NCI-H2227 treated with DMSO at 0.1 percent for 48 hours (cell line): ENCODE results near the gene WDR37.
"Not testable (repeated sequence)": the region's sequence is repeated elsewhere in the genome, so short reads cannot be mapped to it uniquely, and the experiment has no call there.

Source experiments
- DNase-seq: peaks from one replicate; lab custom pipeline; 2025; lab: John Stamatoyannopoulos, UW

The WDR37 gene

DNA sequence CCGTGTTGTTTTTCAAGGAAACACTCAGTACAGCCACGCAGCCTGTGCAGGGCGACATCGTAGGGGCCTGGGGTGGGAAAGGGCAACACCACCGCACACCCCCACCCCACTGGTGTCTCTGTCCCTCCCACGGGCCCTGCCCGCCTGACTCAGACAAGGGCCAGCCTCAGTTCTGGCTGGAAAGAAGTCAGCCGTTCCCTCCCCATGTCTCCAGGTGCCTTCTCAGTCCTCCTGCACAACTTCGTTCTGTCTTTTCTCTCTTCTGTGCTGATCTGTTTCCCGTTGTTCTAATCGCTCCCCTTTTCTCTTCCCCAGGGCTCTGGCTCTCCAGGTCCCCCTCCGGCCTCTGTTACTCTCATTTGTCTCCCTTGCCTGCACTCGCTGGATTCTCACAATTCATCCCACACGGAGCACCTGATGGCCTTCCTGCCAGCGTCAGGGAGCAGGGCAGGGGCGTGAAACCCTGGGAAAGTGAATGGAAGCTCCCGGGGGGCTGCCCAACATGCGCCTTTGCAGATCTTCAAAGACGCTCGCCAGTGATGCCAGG is 97.7 kb downstream of the WDR37 start:
- DNase-seq: no peak

DNA sequence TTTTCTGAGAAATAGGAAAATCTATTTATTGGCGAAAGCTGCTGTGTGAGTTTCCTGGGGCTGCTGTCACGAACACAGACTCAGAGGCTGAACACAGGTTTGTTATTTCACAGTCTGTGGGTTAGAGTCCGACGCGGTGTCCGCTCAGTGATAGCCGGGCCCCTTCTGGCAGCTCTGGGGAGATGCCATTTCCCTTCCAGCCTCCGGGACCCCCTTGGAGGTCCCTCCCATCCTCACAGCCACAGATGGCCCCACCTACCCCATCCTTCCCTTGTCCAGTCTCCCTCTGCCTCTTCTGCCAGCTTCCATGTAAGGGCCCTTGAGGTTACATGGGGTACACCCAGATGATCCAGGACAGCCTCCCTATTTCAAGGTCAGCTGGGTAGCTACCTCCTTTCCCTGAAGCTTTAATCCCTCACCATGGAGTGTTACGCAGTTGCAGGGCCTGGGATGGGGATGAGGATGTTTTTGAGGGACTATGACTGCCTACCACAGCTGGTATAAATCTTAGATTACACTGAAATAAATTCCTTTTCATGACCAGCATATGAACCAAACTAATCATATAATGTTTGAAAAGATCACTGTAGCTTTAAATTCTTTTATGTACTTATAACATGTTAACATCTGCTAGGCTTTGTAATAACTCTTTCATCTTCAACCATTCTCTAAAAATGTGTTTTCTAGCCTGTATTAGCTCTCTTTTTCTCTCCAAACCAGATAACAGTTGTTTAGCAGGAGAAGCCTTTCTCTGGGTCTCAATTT is 98.5 kb downstream of the WDR37 start:
- no peak for DNase-seq

GRCh38 chr10:1155791-1156615 is 99.8 kb downstream of the WDR37 start:
- DNase-seq: no peak

DNA sequence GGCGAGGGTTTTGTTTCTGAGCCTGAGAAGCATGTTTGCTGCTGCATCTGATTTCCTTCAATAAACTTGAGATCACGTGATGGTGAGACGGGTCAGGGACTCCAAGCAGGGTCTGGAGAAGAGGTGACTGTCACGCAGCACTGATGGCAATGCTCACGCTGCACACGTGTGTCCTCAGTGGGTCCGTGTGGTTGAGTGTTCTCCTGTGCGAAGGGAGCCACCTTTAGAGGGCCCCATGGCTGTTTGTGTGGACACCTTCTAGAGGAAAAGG is 100.4 kb downstream of the WDR37 start:
- DNase-seq: no peak

GRCh38 chr10:1156921-1157614 is 100.9 kb downstream of the WDR37 start:
- no peak for DNase-seq

- no peak for DNase-seq
These were observed 101.4 kb downstream of the WDR37 start for GRCh38 chr10:1157615-1157933.

DNA sequence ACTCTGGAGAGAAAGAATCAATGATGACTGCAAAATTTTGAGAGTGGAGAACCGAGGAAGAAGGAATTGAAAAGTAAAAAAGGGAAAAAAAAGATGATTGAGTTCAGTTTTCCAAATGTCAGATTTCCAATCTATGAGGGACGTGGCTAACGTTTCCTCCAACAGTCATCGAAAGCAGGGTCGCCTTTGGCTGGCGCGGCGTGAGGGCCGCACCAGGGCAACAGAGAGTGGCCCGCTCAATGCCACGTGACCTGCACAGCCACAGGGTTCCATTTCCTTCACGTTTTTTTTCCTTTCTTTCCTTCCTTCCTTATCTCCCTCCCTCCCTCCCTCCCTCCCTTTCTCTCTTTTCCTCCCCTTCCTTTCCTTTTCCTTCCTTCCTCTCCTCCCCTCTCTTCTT is 101.9 kb downstream of the WDR37 start:
- no peak for DNase-seq

DNA sequence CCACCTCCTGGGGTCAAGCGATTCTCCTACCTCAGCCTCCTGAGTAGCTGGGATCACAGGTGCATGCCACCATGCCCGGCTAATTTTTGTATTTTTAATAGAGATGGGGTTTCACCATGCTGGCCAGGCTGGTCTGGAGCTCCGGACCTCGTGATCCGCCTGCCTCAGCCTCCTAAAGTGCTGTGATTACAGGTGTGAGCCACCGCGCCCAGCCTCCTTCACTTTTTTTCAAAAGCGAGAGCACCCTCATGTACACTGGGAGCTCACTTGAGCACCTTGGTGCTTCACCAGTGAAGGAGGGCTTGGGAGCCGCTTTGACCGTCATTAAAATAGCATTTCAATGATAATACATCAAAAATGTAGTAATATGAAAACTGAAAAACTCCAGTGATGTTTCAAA is 102.4 kb downstream of the WDR37 start:
- DNase-seq: not testable (repeated sequence)

- DNase-seq: no peak
These were observed 103.2 kb downstream of the WDR37 start for GRCh38 chr10:1159131-1160061.

DNA sequence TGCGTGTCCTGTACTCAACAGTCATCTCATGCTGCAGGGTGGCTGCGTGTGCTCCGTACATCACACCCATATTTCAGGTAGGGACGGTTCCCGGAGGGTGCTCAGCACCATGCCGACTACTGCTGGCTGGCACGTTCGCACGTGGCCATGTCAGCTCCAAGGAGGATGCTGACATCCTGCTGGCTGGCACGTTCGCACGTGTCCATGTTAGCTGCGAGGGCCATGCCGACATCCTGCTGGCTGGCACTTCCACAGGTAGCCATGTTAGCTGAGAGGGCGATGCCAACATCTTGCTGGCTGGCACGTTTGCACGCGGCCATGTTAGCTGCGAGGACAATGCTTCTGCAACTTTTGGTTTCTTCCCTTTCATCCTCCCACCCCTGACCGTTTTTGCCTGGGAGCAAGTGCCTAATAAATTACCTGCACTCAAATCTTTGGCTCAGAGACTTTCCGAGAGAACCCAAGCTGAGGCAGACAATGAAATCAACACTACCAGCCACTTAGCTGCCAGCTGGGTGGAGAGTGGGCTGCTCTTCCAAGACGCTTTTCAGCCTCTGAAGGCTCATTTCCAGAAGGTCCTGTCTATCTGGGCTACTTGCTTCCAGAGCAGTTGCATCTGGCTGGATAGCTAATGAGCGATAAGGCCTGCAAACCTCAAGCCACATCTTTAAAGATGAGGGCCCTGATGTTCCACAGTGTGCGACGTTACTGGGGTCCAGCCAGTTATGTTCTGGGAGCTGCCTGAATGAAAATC is 104.6 kb downstream of the WDR37 start:
- DNase-seq: no peak

DNA sequence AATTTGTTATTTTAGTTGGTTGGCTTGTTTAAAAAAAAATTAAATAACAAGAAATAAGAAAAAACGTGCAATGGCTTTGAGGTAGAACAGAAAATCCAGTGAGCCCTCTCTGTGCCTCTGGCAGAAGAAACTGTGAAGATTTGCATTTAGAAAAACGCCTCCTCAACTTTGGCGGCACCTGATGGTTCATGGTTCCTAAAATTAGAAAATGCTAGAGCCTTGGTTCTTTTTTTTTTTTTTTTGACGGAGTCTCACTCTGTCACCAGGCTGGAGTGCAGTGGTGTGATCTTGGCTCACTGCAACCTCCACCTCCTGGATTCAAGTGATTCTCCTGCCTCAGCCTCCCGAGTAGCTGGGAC is 105.1 kb downstream of the WDR37 start:
- DNase-seq: not testable (repeated sequence)

- no peak for DNase-seq
These were observed 106.5 kb downstream of the WDR37 start for GRCh38 chr10:1162481-1163203.

GRCh38 chr10:1163204-1163660 is 107.0 kb downstream of the WDR37 start:
- no peak for DNase-seq

GRCh38 chr10:1163831-1164230 is 107.6 kb downstream of the WDR37 start:
- no peak for DNase-seq

DNA sequence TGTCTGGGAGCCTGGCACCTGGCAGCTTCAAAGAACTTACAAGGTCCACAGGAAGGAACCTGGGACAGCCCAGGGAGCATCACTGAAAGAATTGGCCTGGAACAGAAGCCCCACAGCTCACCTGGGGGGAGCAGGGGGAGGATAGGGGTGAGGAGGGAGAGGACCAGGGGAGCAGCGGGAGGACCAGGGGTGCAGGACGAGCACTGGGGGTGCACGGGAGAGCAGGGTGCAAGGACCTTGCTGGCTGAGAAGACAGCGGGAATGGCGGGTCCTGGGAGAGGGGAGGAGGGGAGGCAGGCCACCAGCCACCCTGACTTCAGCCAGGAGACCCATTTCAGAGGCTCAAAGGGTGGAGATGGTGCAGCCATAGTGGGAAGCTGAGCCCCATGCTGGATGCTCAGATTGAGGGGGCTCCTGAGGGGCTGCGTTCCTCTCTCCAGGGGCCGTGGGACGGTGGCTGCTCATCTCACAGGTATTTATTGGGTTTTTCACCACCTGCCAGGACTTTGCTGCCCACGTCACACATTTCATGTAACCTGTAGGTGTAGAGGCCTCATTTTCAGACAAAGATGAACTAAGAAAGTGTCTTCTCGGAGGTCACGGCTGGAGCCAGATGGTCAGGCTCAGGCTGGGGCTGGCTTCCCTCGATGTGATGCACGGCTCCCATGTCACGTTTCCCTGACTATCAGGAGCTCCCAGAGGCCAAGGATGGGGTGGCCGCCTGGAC is 110.1 kb downstream of the WDR37 start:
- DNase-seq: no peak

DNA sequence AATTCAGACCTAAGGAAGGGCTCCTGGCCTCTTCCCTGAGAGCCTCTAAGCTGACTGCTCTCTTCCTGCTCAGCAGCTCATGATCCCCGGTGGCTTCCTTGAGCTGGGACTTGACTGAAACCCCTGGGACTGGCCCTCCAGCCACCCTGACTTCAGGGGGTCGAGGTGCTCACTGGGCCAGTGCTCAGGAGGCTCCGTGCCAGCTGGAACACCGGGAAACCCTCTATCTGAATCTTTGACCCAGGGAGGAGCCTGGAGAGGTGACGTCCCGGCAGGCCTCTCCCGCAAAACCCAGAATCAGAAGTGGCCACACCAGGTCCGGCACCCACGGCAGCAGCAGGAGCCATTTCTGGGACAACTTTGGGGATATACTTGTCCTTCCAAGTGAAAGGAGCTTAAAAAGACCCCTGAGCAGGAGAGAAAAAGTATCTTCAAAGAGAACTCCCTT is 110.7 kb downstream of the WDR37 start:
- no peak for DNase-seq

DNA sequence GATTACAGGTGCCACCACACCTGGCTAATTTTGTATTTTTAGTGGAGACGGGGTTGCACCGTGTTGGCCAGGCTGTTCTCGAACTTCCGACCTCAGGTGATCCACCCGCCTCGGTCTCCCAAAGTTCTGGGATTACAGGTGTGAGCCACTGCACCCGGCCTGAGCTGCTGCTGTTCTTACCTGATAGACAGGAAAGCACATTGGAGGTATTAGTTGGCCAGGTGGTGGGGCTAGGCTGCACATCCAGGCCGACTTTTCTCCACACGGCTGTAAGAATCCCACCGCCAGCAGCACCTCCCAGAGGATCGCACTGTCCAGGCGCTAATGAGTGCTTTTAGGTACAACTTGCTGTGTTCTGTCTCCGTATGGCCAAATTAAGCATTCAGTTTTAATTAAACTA is 112.6 kb downstream of the WDR37 start:
- no peak for DNase-seq

GRCh38 chr10:1169186-1169885 is 113.2 kb downstream of the WDR37 start:
- no peak for DNase-seq
